Suprapubic skin (tissue), 3 donors: ENCODE measurements around the gene BUD23.

Source experiments
- CTCF ChIP-seq, 2 donors: fragments of 200-600 bp in 1 of 2; fragments of 450-650 bp in 1 of 2; sonication (generic) in 1 of 2; IDR thresholded peaks; one replicate each; pipeline ENCODE4 v1.5.1; 2016 to 2019; ENCODE audit warnings: antibody characterized with exemption in 2 of 2, mild to moderate bottlenecking in 1 of 2, moderate library complexity in 1 of 2
- EP300 ChIP-seq: sonication (generic); formaldehyde crosslinking; IDR thresholded peaks from one replicate; pipeline ENCODE4 v1.6.1; 2017; ENCODE audit warnings: antibody characterized with exemption
- POLR2A ChIP-seq, 2 donors: fragments of 450-650 bp; IDR thresholded peaks; one replicate each; pipeline ENCODE4 v1.6.1; 2017; ENCODE audit warnings: antibody characterized with exemption in 2 of 2, mild to moderate bottlenecking in 2 of 2, moderate library complexity in 2 of 2

GRCh38 chr7:73679709-73680108 is 3.7 kb upstream of the BUD23 start:
- no peak for TF ChIP-seq POLR2A (IDR thresholded peaks at IDR 0.05)
- no peak for TF ChIP-seq CTCF (IDR thresholded peaks at IDR 0.05)
- no peak for TF ChIP-seq EP300
